GM21529 (cell line): Measurements from ENCODE around the gene SLC10A7.
A peak's percentile ranks its signal among the peaks of the same experiment; 100 is the strongest.

Experiments
- ATAC-seq: cut with Tn5 transposase; IDR thresholded peaks from one replicate; pipeline ENCODE4 v1.9.1; 2021; ENCODE audit not compliant: unreplicated experiment

Gene SLC10A7

GRCh38 chr4:146495269-146495668 lies 26.5 kb downstream of the SLC10A7 start:
- no peak for ATAC-seq

GRCh38 chr4:146494143-146494542 lies 27.6 kb downstream of the SLC10A7 start:
- ATAC-seq: no peak

GRCh38 chr4:146490106-146490505 lies 31.6 kb downstream of the SLC10A7 start:
- no peak for ATAC-seq

GRCh38 chr4:146488495-146489174 lies 33.1 kb downstream of the SLC10A7 start:
- ATAC-seq: no peak

- ATAC-seq: peak; percentile 88
Observed at GRCh38 chr4:146486565-146486964, 35.2 kb downstream of the SLC10A7 start.

GRCh38 chr4:146485968-146486367 lies 35.8 kb downstream of the SLC10A7 start:
- ATAC-seq: peak; percentile 42

GRCh38 chr4:146482788-146483187 lies 39.0 kb downstream of the SLC10A7 start:
- ATAC-seq: no peak

- ATAC-seq: no peak
Observed at GRCh38 chr4:146481246-146481645, 40.5 kb downstream of the SLC10A7 start.

GRCh38 chr4:146478009-146478408 lies 43.7 kb downstream of the SLC10A7 start:
- ATAC-seq: peak; percentile 67

GRCh38 chr4:146477054-146477453 lies 44.7 kb downstream of the SLC10A7 start:
- ATAC-seq: no peak

GRCh38 chr4:146472404-146472803 lies 49.3 kb downstream of the SLC10A7 start:
- ATAC-seq: no peak

- ATAC-seq: no peak
Observed at GRCh38 chr4:146470604-146471003, 51.1 kb downstream of the SLC10A7 start.

- no peak for ATAC-seq
Observed at GRCh38 chr4:146469022-146469421, 52.7 kb downstream of the SLC10A7 start.

GRCh38 chr4:146465628-146466027 lies 56.1 kb downstream of the SLC10A7 start:
- ATAC-seq: no peak

GRCh38 chr4:146462251-146462650 lies 59.5 kb downstream of the SLC10A7 start:
- no peak for ATAC-seq

GRCh38 chr4:146458594-146458993 lies 63.1 kb downstream of the SLC10A7 start:
- peak; percentile 86 for ATAC-seq

- ATAC-seq: no peak
Observed at GRCh38 chr4:146456681-146457080, 65.1 kb downstream of the SLC10A7 start.

GRCh38 chr4:146453181-146453807 lies 68.4 kb downstream of the SLC10A7 start:
- ATAC-seq: no peak

GRCh38 chr4:146450524-146450923 lies 71.2 kb downstream of the SLC10A7 start:
- peak; percentile 80 for ATAC-seq

GRCh38 chr4:146446555-146446954 lies 75.2 kb downstream of the SLC10A7 start:
- no peak for ATAC-seq

GRCh38 chr4:146445198-146446150 lies 76.3 kb downstream of the SLC10A7 start:
- no peak for ATAC-seq

GRCh38 chr4:146443525-146443924 lies 78.2 kb downstream of the SLC10A7 start:
- no peak for ATAC-seq
